ENCODE data around the gene RRP8.

The RRP8 gene

GRCh38 chr11:6602096-6602940, 1.1 kb downstream of the RRP8 start:
- peak overlapping the region; percentile 62 for H3K4me3 ChIP-seq (ENCODE audit: low read depth, low read length)
- in situ Hi-C loops (cut with HindIII; ENCODE audit: low sequenced_read_pairs), result no loop called here
- TF ChIP-seq, protein P1, sequence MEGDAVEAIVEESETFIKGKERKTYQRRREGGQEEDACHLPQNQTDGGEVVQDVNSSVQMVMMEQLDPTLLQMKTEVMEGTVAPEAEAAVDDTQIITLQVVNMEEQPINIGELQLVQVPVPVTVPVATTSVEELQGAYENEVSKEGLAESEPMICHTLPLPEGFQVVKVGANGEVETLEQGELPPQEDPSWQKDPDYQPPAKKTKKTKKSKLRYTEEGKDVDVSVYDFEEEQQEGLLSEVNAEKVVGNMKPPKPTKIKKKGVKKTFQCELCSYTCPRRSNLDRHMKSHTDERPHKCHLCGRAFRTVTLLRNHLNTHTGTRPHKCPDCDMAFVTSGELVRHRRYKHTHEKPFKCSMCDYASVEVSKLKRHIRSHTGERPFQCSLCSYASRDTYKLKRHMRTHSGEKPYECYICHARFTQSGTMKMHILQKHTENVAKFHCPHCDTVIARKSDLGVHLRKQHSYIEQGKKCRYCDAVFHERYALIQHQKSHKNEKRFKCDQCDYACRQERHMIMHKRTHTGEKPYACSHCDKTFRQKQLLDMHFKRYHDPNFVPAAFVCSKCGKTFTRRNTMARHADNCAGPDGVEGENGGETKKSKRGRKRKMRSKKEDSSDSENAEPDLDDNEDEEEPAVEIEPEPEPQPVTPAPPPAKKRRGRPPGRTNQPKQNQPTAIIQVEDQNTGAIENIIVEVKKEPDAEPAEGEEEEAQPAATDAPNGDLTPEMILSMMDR (IDR thresholded peaks at IDR 0.05; ENCODE audit: low read depth, low read length), result no peak
- DNase-seq (ENCODE audit: low read depth, low spot score), result no peak

GRCh38 chr11:6601041-6601461, 2.4 kb downstream of the RRP8 start:
- no peak overlapping the region for H3K4me3 ChIP-seq (ENCODE audit: low read depth, low read length)
- in situ Hi-C loops (cut with HindIII; ENCODE audit: low sequenced_read_pairs), result no loop called here
- TF ChIP-seq, protein P1 (IDR thresholded peaks at IDR 0.05; ENCODE audit: low read depth, low read length), result no peak
- no peak for DNase-seq (ENCODE audit: low read depth, low spot score)

DNA sequence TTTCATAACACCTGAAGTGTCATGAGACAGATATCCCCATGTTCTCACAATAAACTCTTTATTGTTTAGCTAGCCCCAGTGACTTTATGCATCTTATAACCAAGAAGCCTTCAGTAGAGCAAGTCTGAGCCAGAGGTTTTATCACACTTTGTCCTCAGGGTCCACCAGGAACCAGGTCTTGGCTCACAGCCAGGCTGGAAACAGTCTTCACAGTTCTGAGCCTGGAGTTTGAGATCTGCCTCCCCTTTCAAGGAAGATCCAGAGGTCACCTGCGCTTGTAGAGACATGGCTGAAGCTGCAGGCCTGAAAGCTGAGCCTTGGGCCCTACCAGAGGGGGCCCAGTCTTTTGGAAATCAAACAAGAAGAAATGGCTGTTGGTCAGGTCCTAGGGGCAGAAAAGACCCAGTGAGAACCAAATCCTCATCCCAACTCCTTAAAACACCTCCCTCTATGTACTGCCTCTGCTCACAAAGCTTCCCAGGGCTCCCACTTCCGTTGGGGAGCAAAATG, 3.5 kb downstream of the RRP8 start:
- no peak for DNase-seq (ENCODE audit: low read depth, low spot score)
- in situ Hi-C loops (cut with HindIII; ENCODE audit: low sequenced_read_pairs), result no loop called here
- TF ChIP-seq, protein P1 (IDR thresholded peaks at IDR 0.05; ENCODE audit: low read depth, low read length), result no peak

GRCh38 chr11:6599449-6599848, 4.0 kb downstream of the RRP8 start:
- H3K4me3 ChIP-seq (ENCODE audit: low read depth, low read length), result no peak overlapping the region
- TF ChIP-seq, protein P1 (IDR thresholded peaks at IDR 0.05; ENCODE audit: low read depth, low read length), result no peak
- in situ Hi-C loops (cut with HindIII; ENCODE audit: low sequenced_read_pairs), result no loop called here
- DNase-seq (ENCODE audit: low read depth, low spot score), result no peak

More for the DNA sequence above, 3.5 kb downstream of the RRP8 start:
- H3K4me3 ChIP-seq (ENCODE audit: low read depth, low read length), result no peak overlapping the region

DNA sequence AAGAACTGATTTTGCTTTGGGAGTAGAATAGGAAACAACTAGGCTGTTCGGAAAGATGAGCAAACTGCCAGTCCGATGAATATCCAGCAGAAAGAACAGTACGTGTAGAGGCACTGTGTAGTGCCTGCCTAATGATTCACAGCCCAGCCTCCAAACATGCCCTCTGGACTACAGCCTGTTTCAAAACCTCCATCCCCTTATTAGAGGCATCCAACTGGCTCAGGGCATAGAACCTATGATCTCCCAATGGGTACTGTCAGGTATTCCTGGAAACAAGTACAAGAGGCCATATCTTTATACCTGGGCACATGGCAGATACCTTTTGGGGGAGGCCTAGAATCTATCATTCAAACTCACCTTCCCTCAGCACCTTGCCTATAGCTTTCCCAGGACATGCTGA, 4.9 kb downstream of the RRP8 start:
- TF ChIP-seq, protein P1 (IDR thresholded peaks at IDR 0.05; ENCODE audit: low read depth, low read length), result no peak
- in situ Hi-C loops (cut with HindIII; ENCODE audit: low sequenced_read_pairs), result no loop called here
- no peak overlapping the region for H3K4me3 ChIP-seq (ENCODE audit: low read depth, low read length)
- no peak for DNase-seq (ENCODE audit: low read depth, low spot score)

DNA sequence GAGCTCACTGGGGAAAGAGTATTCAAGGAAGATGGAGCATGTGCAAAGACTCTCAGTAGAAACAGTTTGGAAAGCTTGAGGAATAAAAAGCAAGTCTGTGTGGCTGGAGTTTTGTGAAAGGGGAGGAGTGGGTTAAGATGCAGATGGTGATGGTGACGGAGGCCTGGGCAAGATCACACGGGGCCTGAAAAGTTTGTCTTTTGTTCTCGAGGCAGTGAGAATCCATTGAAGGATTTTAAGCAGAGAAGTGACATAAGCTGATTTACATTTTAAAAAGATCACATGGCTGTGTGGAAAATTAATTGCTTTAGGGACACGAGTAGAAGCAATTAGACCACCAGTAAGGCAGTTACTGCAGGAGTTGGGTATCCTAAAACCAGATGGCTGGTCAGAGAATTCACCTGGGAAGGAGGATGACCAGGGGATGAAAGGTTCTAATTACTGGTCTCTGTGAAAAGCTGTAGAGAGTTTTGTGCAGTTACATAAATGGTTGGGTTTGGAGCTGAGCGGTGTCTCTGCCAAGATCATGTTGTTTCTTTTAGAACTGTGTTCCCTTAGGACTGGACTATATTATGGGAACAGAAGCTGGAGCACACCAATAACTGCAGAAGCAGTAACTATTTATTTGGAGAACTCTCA, 7.1 kb downstream of the RRP8 start:
- TF ChIP-seq, protein P1 (IDR thresholded peaks at IDR 0.05; ENCODE audit: low read depth, low read length), result no peak
- no peak overlapping the region for H3K4me3 ChIP-seq (ENCODE audit: low read depth, low read length)
- in situ Hi-C loops (cut with HindIII; ENCODE audit: low sequenced_read_pairs), result no loop called here
- DNase-seq (ENCODE audit: low read depth, low spot score), result no peak
